K562 (cell line): Measurements from ENCODE around the gene SLC39A7. TPM values are rescaled to one million over a fixed set of nuclear protein-coding genes. Genes with fewer than 3 reads are reported as not detected.

ENCODE experiments used
- BRCA1 ChIP-seq, 2 experiments: fragments of 450-650 bp in 1 of 2; sonication (generic) in 1 of 2; formaldehyde crosslinking in 1 of 2; IDR thresholded peaks; 2 replicates each; pipeline versions ENCODE4 v1.5.0 to v1.6.1; 2017 to 2020; ENCODE audit warnings: mild to moderate bottlenecking in 1 of 2, missing genetic modification reagents in 1 of 2
- MAFG ChIP-seq: fragments of 450-650 bp; conservative IDR thresholded peaks from 2 replicates; pipeline ENCODE4 v1.6.1; 2016; ENCODE audit warnings: missing genetic modification characterization, missing compliant biosample characterization
- NFYB ChIP-seq: IDR thresholded peaks from 2 replicates; pipeline ENCODE4 v1.6.1; 2011; ENCODE audit warnings: mild to moderate bottlenecking, moderate library complexity; ENCODE audit not compliant: insufficient read length; ENCODE audit errors: extremely low read depth
- SNRNP70 ChIP-seq: fragments of 200-400 bp; formaldehyde crosslinking; optimal IDR thresholded peaks from 2 replicates; pipeline ENCODE3; 2017; ENCODE audit warnings: low read depth, low read length
- TSHZ1 ChIP-seq: fragments of 250-450 bp; sonication (Bioruptor Pico); IDR thresholded peaks from 2 replicates; pipeline ENCODE4 v1.4.0; 2020; ENCODE audit warnings: mild to moderate bottlenecking, moderate library complexity
- ZEB2 ChIP-seq: fragments of 450-650 bp; IDR thresholded peaks from 2 replicates; pipeline ENCODE4 v1.6.1; 2016
- polyA plus RNA-seq, 8 experiments: library from polyadenylated mRNA; depleted of rRNA in 4 of 8; stranded (reverse) in 5 of 8; unstranded in 3 of 8; fragments of >200 nt; fragmentation: Nextera tagmentation in 2 of 8; fragmentation: Illumina TruSeq in 1 of 8; extraction: Ambion mirVana in 2 of 8; extraction: Trizol in 1 of 8; gene quantifications; 2 replicates each; pipeline versions ENCODE4 v1.2.1 to v1.2.3, GENCODE V29; 2011 to 2014; ENCODE audit warnings: inconsistent platforms in 1 of 8, missing spikeins in 1 of 8
- total RNA-seq, 7 experiments: library from RNA; depleted of rRNA in 6 of 7; stranded (reverse); fragments of >200 nt in 6 of 7; fragmentation: Illumina TruSeq in 2 of 7; extraction: Trizol in 2 of 7; gene quantifications; 2 replicates each; pipeline versions ENCODE4 v1.2.1 to v1.2.3, GENCODE V29; 2011 to 2021; ENCODE audit warnings: low replicate concordance in 1 of 7
- TF ChIP-seq, protein P1 (sequence below): fragments of 250-450 bp; sonication (Bioruptor Pico); IDR thresholded peaks from 2 replicates; pipeline ENCODE4 v1.4.0; 2020; ENCODE audit warnings: borderline replicate concordance
- TF ChIP-seq, protein P2 (sequence below): fragments of 250-450 bp; sonication (Bioruptor Pico); IDR thresholded peaks from 2 replicates; pipeline ENCODE4 v1.8.0; 2021; ENCODE audit warnings: moderate library complexity, mild to moderate bottlenecking, inconsistent platforms
- TF ChIP-seq, protein P3 (sequence below): fragments of 450-650 bp; conservative IDR thresholded peaks from 2 replicates; pipeline ENCODE4 v1.6.1; 2016; ENCODE audit warnings: missing genetic modification characterization, low read depth, mild to moderate bottlenecking, missing compliant biosample characterization, moderate library complexity
- TF ChIP-seq, protein P4 (sequence below), 3 experiments: IDR thresholded peaks in 2 of 3; conservative IDR thresholded peaks in 1 of 3; 2 replicates each; pipeline ENCODE4 v1.5.1; 2011 to 2012; ENCODE audit warnings: low read length in 3 of 3, mild to moderate bottlenecking in 3 of 3, control low read depth in 2 of 3, improper control_type of control experiment in 1 of 3, inconsistent platforms in 1 of 3, low read depth in 1 of 3, mixed read lengths in 1 of 3, moderate library complexity in 1 of 3; ENCODE audit not compliant: insufficient read depth in 2 of 3
- TF ChIP-seq, protein P5 (sequence below): fragments of 250-450 bp; sonication (Bioruptor Pico); IDR thresholded peaks from 2 replicates; pipeline ENCODE4 v1.9.0; 2021; ENCODE audit warnings: mild to moderate bottlenecking, inconsistent platforms
- TF ChIP-seq, protein P6 (sequence below): fragments of 250-450 bp; sonication (Bioruptor Pico); IDR thresholded peaks from 2 replicates; pipeline ENCODE4 v1.5.0; 2020; ENCODE audit warnings: mild to moderate bottlenecking, borderline replicate concordance

The SLC39A7 gene
- total and polyA plus RNA-seq, 9 of the 15 experiments (the other 6 are each of a cell fraction or from before 2014, with no cell fraction given): 21.7 to 169 (median 121) TPM

DNA sequence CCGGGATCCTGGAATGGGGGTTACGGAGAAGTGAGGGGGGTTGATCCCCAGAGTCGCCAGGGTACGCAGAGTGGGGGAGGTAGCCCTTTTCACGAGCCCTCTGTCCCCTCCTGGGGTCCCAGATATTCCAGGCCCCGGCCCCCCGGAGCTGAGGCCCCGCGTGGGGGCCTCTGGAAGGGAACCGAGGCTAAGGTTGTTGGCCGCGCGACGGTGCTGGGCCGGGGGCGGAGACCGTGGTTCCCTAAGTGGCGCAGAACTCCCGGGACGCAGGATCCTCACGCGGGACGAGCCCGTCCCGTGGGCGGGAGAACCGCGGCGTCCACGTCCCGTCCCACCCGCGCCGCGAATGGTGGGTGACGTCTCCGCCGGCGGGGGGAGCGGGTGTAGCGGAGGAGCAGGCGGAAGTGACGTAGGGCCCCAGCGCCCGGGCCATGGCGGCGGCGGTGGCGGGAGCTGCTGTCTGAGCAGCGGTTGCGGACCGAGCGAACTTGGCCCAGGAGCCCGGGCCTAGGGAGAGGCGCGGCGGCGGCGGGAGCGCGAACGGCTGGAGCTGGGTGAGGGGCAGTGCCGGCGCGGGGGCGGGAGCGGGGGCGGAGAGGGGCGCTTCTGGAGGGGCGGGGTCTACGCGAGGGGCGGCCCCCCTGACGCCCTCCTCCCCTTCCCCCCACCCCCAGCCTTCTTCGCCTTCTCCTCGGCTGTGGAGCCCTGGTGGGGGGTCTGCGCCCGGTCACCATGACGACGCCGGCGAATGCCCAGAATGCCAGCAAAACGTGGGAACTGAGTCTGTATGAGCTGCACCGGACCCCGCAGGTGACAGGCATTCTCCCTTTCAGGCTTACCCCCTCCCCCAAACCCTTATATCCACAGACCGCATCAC is 7.7 kb downstream of the SLC39A7 start, which contains the start of gene RING1 (continued):
- no peak for TF ChIP-seq ZEB2
- no peak for TF ChIP-seq SNRNP70
- TF ChIP-seq, protein P1, sequence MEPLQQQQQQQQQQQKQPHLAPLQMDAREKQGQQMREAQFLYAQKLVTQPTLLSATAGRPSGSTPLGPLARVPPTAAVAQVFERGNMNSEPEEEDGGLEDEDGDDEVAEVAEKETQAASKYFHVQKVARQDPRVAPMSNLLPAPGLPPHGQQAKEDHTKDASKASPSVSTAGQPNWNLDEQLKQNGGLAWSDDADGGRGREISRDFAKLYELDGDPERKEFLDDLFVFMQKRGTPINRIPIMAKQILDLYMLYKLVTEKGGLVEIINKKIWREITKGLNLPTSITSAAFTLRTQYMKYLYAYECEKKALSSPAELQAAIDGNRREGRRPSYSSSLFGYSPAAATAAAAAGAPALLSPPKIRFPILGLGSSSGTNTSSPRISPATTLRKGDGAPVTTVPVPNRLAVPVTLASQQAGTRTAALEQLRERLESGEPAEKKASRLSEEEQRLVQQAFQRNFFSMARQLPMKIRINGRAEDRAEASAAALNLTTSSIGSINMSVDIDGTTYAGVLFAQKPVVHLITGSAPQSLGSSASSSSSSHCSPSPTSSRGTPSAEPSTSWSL (CRISPR knock-in tag): no peak
- TF ChIP-seq TSHZ1 (CRISPR knock-in tag): no peak
- TF ChIP-seq, protein P2, sequence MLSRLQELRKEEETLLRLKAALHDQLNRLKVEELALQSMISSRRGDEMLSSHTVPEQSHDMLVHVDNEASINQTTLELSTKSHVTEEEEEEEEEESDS (CRISPR knock-in tag): no peak
- TF ChIP-seq, protein P3, sequence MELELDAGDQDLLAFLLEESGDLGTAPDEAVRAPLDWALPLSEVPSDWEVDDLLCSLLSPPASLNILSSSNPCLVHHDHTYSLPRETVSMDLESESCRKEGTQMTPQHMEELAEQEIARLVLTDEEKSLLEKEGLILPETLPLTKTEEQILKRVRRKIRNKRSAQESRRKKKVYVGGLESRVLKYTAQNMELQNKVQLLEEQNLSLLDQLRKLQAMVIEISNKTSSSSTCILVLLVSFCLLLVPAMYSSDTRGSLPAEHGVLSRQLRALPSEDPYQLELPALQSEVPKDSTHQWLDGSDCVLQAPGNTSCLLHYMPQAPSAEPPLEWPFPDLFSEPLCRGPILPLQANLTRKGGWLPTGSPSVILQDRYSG (tag): no peak; the same call in 1 of the 2 replicates
- TF ChIP-seq NFYB: no peak
- TF ChIP-seq MAFG (tag): no peak
- TF ChIP-seq, protein P4, sequence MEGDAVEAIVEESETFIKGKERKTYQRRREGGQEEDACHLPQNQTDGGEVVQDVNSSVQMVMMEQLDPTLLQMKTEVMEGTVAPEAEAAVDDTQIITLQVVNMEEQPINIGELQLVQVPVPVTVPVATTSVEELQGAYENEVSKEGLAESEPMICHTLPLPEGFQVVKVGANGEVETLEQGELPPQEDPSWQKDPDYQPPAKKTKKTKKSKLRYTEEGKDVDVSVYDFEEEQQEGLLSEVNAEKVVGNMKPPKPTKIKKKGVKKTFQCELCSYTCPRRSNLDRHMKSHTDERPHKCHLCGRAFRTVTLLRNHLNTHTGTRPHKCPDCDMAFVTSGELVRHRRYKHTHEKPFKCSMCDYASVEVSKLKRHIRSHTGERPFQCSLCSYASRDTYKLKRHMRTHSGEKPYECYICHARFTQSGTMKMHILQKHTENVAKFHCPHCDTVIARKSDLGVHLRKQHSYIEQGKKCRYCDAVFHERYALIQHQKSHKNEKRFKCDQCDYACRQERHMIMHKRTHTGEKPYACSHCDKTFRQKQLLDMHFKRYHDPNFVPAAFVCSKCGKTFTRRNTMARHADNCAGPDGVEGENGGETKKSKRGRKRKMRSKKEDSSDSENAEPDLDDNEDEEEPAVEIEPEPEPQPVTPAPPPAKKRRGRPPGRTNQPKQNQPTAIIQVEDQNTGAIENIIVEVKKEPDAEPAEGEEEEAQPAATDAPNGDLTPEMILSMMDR (IDR thresholded peaks at IDR 0.05 in 2 of 3, conservative IDR thresholded peaks at IDR 0.05 in 1 of 3; ENCODE audit: insufficient read depth in 2 of 3, low read depth in 1 of 3, low read length in 3 of 3): no peak
- TF ChIP-seq BRCA1 (IDR thresholded peaks at IDR 0.05): no peak
- no peak for TF ChIP-seq BRCA1 (CRISPR knock-in tag; IDR thresholded peaks at IDR 0.05)
- TF ChIP-seq, protein P5, sequence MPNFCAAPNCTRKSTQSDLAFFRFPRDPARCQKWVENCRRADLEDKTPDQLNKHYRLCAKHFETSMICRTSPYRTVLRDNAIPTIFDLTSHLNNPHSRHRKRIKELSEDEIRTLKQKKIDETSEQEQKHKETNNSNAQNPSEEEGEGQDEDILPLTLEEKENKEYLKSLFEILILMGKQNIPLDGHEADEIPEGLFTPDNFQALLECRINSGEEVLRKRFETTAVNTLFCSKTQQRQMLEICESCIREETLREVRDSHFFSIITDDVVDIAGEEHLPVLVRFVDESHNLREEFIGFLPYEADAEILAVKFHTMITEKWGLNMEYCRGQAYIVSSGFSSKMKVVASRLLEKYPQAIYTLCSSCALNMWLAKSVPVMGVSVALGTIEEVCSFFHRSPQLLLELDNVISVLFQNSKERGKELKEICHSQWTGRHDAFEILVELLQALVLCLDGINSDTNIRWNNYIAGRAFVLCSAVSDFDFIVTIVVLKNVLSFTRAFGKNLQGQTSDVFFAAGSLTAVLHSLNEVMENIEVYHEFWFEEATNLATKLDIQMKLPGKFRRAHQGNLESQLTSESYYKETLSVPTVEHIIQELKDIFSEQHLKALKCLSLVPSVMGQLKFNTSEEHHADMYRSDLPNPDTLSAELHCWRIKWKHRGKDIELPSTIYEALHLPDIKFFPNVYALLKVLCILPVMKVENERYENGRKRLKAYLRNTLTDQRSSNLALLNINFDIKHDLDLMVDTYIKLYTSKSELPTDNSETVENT (CRISPR knock-in tag): peak; percentile 95
- TF ChIP-seq, protein P6, sequence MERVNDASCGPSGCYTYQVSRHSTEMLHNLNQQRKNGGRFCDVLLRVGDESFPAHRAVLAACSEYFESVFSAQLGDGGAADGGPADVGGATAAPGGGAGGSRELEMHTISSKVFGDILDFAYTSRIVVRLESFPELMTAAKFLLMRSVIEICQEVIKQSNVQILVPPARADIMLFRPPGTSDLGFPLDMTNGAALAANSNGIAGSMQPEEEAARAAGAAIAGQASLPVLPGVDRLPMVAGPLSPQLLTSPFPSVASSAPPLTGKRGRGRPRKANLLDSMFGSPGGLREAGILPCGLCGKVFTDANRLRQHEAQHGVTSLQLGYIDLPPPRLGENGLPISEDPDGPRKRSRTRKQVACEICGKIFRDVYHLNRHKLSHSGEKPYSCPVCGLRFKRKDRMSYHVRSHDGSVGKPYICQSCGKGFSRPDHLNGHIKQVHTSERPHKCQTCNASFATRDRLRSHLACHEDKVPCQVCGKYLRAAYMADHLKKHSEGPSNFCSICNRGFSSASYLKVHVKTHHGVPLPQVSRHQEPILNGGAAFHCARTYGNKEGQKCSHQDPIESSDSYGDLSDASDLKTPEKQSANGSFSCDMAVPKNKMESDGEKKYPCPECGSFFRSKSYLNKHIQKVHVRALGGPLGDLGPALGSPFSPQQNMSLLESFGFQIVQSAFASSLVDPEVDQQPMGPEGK (CRISPR knock-in tag): 0 out of 2 replicates have a peak, but pooled peaks have one; percentile 50
